ENCODE results near the gene FRG2B. TPM values are rescaled to one million over a fixed set of nuclear protein-coding genes. Genes with fewer than 3 reads are reported as not detected.

The FRG2B gene
- total and polyA plus RNA-seq, 2 experiments from 2014 or later: not detected

- WGBS, 2 experiments (ENCODE audit: low coverage in 1 of 2, low lambda C conversion rate in 2 of 2, missing lambda C conversion rate in 2 of 2): 33 to 39% methylated on average over 7 of the region's 7 CpGs
- no peak overlapping the region for H3K9ac ChIP-seq
- H3K79me2 ChIP-seq (ENCODE audit: insufficient read depth): no peaks in the 10 kb centered on the region
- H3K4me3 ChIP-seq: no peak overlapping the region
- H4K20me1 ChIP-seq (ENCODE audit: insufficient read depth): no peaks in the 10 kb centered on the region
- no peak overlapping the region for H2AFZ ChIP-seq
- H3K4me2 ChIP-seq (ENCODE audit: unreplicated experiment): no peak overlapping the region
- TF ChIP-seq EZH2 (IDR thresholded peaks at IDR 0.05; ENCODE audit: insufficient read depth, poor library complexity, severe bottlenecking) (no peak), EZH2phosphoT487 (IDR thresholded peaks at IDR 0.05; ENCODE audit: insufficient read depth, low read depth) (no peak)
- in situ Hi-C loops (cut with MboI): no loop called here
- no peaks in the 10 kb centered on the region for H3F3A ChIP-seq (ENCODE audit: insufficient read depth)
- H3K4me1 ChIP-seq (ENCODE audit: insufficient read depth): no peaks in the 10 kb centered on the region
- H3K27me3 ChIP-seq (replicated peaks; ENCODE audit: insufficient read depth): peaks cover 8% of the 10 kb centered on the region
- no peaks in the 10 kb centered on the region for H3K9me3 ChIP-seq (ENCODE audit: low read depth)
- H3K27ac ChIP-seq: no peak overlapping the region
- DNase-seq: no peak
- no peaks in the 10 kb centered on the region for H3K9me2 ChIP-seq (ENCODE audit: insufficient read depth)
- no peaks in the 10 kb centered on the region for H3K36me3 ChIP-seq (ENCODE audit: low read depth)
Measured at GRCh38 chr10:133618851-133619250, 7.7 kb downstream of the FRG2B start.

GRCh38 chr10:133617196-133617595 is 9.4 kb downstream of the FRG2B start:
- no peaks in the 10 kb centered on the region for H3K4me1 ChIP-seq (ENCODE audit: insufficient read depth)
- no peak overlapping the region for H3K4me3 ChIP-seq
- H3K9ac ChIP-seq: no peak overlapping the region
- WGBS, 2 experiments (ENCODE audit: low coverage in 1 of 2, low lambda C conversion rate in 2 of 2, missing lambda C conversion rate in 2 of 2): 43 to 52% methylated on average over 7 of the region's 7 CpGs
- H3K9me2 ChIP-seq (ENCODE audit: insufficient read depth): no peaks in the 10 kb centered on the region
- H3K9me3 ChIP-seq (ENCODE audit: low read depth): no peaks in the 10 kb centered on the region
- in situ Hi-C loops (cut with MboI): no loop called here
- H3K4me2 ChIP-seq (ENCODE audit: unreplicated experiment): no peak overlapping the region
- H3K27me3 ChIP-seq (replicated peaks; ENCODE audit: insufficient read depth): peaks cover 6% of the 10 kb centered on the region
- DNase-seq: no peak
- H2AFZ ChIP-seq: no peak overlapping the region
- H3K79me2 ChIP-seq (ENCODE audit: insufficient read depth): no peaks in the 10 kb centered on the region
- H3F3A ChIP-seq (ENCODE audit: insufficient read depth): no peaks in the 10 kb centered on the region
- no peaks in the 10 kb centered on the region for H4K20me1 ChIP-seq (ENCODE audit: insufficient read depth)
- no peak overlapping the region for H3K27ac ChIP-seq
- TF ChIP-seq EZH2phosphoT487 (IDR thresholded peaks at IDR 0.05; ENCODE audit: insufficient read depth, low read depth): no peak
- no peak for TF ChIP-seq EZH2 (IDR thresholded peaks at IDR 0.05; ENCODE audit: insufficient read depth, poor library complexity, severe bottlenecking)
- no peaks in the 10 kb centered on the region for H3K36me3 ChIP-seq (ENCODE audit: low read depth)

GRCh38 chr10:133616371-133617130 is 10.0 kb downstream of the FRG2B start:
- in situ Hi-C loops (cut with MboI): no loop called here
- DNase-seq: no peak
- H3K9me2 ChIP-seq (ENCODE audit: insufficient read depth): no peaks in the 10 kb centered on the region
- H2AFZ ChIP-seq: no peak overlapping the region
- no peaks in the 10 kb centered on the region for H3K9me3 ChIP-seq (ENCODE audit: low read depth)
- H3K4me3 ChIP-seq: no peak overlapping the region
- no peak for TF ChIP-seq EZH2phosphoT487 (IDR thresholded peaks at IDR 0.05; ENCODE audit: insufficient read depth, low read depth)
- TF ChIP-seq EZH2 (IDR thresholded peaks at IDR 0.05; ENCODE audit: insufficient read depth, poor library complexity, severe bottlenecking): no peak
- H3K9ac ChIP-seq: no peak overlapping the region
- H3F3A ChIP-seq (ENCODE audit: insufficient read depth): no peaks in the 10 kb centered on the region
- H3K27ac ChIP-seq: no peak overlapping the region
- no peaks in the 10 kb centered on the region for H3K36me3 ChIP-seq (ENCODE audit: low read depth)
- H3K79me2 ChIP-seq (ENCODE audit: insufficient read depth): no peaks in the 10 kb centered on the region
- H3K4me1 ChIP-seq (ENCODE audit: insufficient read depth): no peaks in the 10 kb centered on the region
- peaks cover 6% of the 10 kb centered on the region for H3K27me3 ChIP-seq (replicated peaks; ENCODE audit: insufficient read depth)
- no peaks in the 10 kb centered on the region for H4K20me1 ChIP-seq (ENCODE audit: insufficient read depth)
- H3K4me2 ChIP-seq (ENCODE audit: unreplicated experiment): no peak overlapping the region
- 62 to 68% methylated on average over 8 of the region's 8 CpGs for WGBS, 2 experiments (ENCODE audit: low coverage in 1 of 2, low lambda C conversion rate in 2 of 2, missing lambda C conversion rate in 2 of 2)

- Histone ChIP-seq H3K9me3 (ENCODE audit: low read depth) (no peaks in the 10 kb centered on the region), H3K36me3 (ENCODE audit: low read depth) (no peaks in the 10 kb centered on the region), H3K79me2 (ENCODE audit: insufficient read depth) (no peaks in the 10 kb centered on the region), H3K27ac (no peak overlapping the region), H3K4me3 (no peak overlapping the region), H3K9ac (no peak overlapping the region), H3K9me2 (ENCODE audit: insufficient read depth) (no peaks in the 10 kb centered on the region), H4K20me1 (ENCODE audit: insufficient read depth) (no peaks in the 10 kb centered on the region), H3K4me2 (ENCODE audit: unreplicated experiment) (no peak overlapping the region), H3K4me1 (ENCODE audit: insufficient read depth) (no peaks in the 10 kb centered on the region), H3F3A (ENCODE audit: insufficient read depth) (no peaks in the 10 kb centered on the region), H2AFZ (no peak overlapping the region), H3K27me3 (replicated peaks; ENCODE audit: insufficient read depth) (peaks cover 10% of the 10 kb centered on the region; the same call in 1 of the 2 replicates)
- no peak for DNase-seq
- in situ Hi-C loops (cut with MboI): no loop called here
- 65% methylated on average over 10 of the region's 10 CpGs for WGBS, 2 experiments (ENCODE audit: low coverage in 1 of 2, low lambda C conversion rate in 2 of 2, missing lambda C conversion rate in 2 of 2)
- TF ChIP-seq EZH2 (IDR thresholded peaks at IDR 0.05; ENCODE audit: insufficient read depth, poor library complexity, severe bottlenecking): no peak
- no peak for TF ChIP-seq EZH2phosphoT487 (IDR thresholded peaks at IDR 0.05; ENCODE audit: insufficient read depth, low read depth)
Measured at GRCh38 chr10:133614830-133615580, 11.6 kb downstream of the FRG2B start.
